GM12892 (cell line): ENCODE measurements around the gene TULP4.
A peak's percentile ranks its signal among the peaks of the same experiment; 100 is the strongest.
"Not testable (repeated sequence)": the region's sequence is repeated elsewhere in the genome, so short reads cannot be mapped to it uniquely, and the experiment has no call there.

ENCODE experiments used
- DNase-seq: peaks from one replicate; pipeline ENCODE4 v3.0.0; 2011; ENCODE audit not compliant: insufficient read length
- FAIRE-seq: peaks from 2 replicates; lab custom pipeline; 2011; peaks lifted over from hg19 to GRCh38; lab: Jason Lieb, UNC
- POLR2A ChIP-seq: IDR thresholded peaks from 2 replicates; pipeline ENCODE4 v1.6.1; 2011; ENCODE audit warnings: low read depth, low read length, control low read depth
- POLR2AphosphoS5 ChIP-seq: IDR thresholded peaks from 2 replicates; pipeline ENCODE4 v1.6.1; 2011; ENCODE audit warnings: low read depth, low read length, control low read depth
- TAF1 ChIP-seq: IDR thresholded peaks from 2 replicates; pipeline ENCODE4 v1.6.1; 2011; ENCODE audit warnings: low read depth, mild to moderate bottlenecking, control low read depth, low read length, borderline replicate concordance

The TULP4 gene

GRCh38 chr6:158509465-158509864 is 197.2 kb downstream of the TULP4 start:
- no peak for FAIRE-seq
- no peak for DNase-seq
- TF ChIP-seq POLR2A: no peak
- no peak for TF ChIP-seq POLR2AphosphoS5
- TF ChIP-seq TAF1: no peak

GRCh38 chr6:158512809-158513208 is 200.5 kb downstream of the TULP4 start:
- no peak for TF ChIP-seq TAF1
- no peak for TF ChIP-seq POLR2AphosphoS5
- no peak for TF ChIP-seq POLR2A
- no peak for FAIRE-seq

DNA sequence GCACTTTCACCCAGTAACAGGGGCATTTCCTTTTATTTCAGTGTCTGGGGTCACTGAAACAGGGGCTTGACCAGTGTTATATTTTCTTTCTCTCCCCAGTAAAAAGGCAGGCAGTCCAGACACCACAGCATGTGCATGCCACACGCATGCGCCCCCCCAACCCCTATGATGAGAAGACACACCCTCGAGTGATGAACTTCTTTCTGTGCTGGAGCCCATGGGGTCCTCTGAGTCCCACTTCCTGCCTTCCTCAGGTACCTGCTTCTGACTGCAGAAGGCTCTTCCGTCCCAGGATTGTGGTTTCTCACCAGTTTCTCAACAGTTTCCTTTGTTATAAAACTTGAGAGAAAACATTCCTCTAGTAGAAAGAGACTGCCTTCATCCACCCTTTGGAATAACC is 201.9 kb downstream of the TULP4 start:
- FAIRE-seq (no peak), DNase-seq (no peak)
- TF ChIP-seq POLR2AphosphoS5 (no peak), POLR2A (no peak), TAF1 (no peak)

More at GRCh38 chr6:158512809-158513208, 200.5 kb downstream of the TULP4 start:
- DNase-seq: no peak

GRCh38 chr6:158514991-158515390 is 202.7 kb downstream of the TULP4 start:
- TF ChIP-seq TAF1 (no peak), POLR2AphosphoS5 (no peak), POLR2A (no peak)
- FAIRE-seq: peak; percentile 54
- DNase-seq: no peak

GRCh38 chr6:158516098-158516497 is 203.8 kb downstream of the TULP4 start:
- no peak for DNase-seq
- no peak for FAIRE-seq
- TF ChIP-seq POLR2A (no peak), TAF1 (no peak)

GRCh38 chr6:158517038-158517437 is 204.8 kb downstream of the TULP4 start:
- FAIRE-seq: peak; percentile 9
- TF ChIP-seq POLR2A: no peak
- no peak for DNase-seq

- DNase-seq: no peak
- TF ChIP-seq POLR2AphosphoS5 (no peak), TAF1 (no peak), POLR2A (no peak)
- peak; percentile 83 for FAIRE-seq
Observed at GRCh38 chr6:158517581-158517980, 205.3 kb downstream of the TULP4 start.

- peak; percentile 90 for FAIRE-seq
- TF ChIP-seq POLR2A (peak; percentile 60), POLR2AphosphoS5 (no peak; the same call in 1 of the 2 replicates), TAF1 (peak; percentile 7; the same call in 1 of the 2 replicates)
- peak; percentile 50 for DNase-seq
Observed at GRCh38 chr6:158518191-158519127, 206.2 kb downstream of the TULP4 start.

DNA sequence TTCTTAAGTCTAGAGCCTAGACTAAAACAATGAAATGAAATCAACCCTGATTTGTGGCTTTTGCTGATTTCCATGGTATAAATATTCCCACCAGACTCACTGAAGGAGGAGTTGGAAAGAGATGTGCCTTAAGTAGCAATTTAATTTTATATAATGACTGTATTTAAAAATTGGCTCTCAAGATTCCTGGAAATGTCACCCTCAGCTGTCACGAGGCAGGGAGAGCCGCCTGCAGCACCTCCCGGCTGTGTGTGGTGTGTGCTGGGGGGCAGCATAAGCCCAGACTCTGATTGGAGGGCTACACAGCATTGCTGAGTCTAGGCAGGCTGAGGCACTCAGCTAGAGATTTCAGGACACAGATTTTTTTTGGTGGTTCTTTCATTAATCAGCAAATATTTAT is 207.0 kb downstream of the TULP4 start:
- TF ChIP-seq POLR2A (no peak), POLR2AphosphoS5 (no peak), TAF1 (no peak)
- DNase-seq: no peak

GRCh38 chr6:158519761-158520160 is 207.5 kb downstream of the TULP4 start:
- DNase-seq (no peak), FAIRE-seq (no peak)
- TF ChIP-seq TAF1 (no peak), POLR2AphosphoS5 (no peak), POLR2A (no peak)

More for the DNA sequence above, 207.0 kb downstream of the TULP4 start:
- no peak for FAIRE-seq

DNA sequence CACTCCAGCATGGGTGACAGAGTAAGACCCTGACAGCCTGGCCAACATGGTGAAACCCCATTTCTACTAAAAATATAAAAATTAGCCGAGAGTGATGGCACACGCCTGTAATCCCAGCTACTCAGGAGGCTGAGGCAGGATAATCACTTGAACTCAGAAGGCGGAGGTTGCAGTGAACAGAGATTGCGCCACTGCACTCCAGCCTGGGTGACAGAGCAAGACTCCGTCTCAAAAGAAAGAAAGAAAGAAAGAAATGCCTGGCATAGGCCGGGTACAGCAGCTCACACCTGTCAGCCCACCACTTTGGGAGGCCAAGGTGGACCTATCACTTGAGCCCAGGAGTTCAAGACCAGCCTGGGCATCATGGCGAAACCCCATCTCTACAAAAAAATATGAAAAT is 208.7 kb downstream of the TULP4 start:
- not testable (repeated sequence) for FAIRE-seq, DNase-seq

- FAIRE-seq (no peak), DNase-seq (no peak)
- TF ChIP-seq POLR2A (no peak), POLR2AphosphoS5 (no peak), TAF1 (no peak)
Observed at GRCh38 chr6:158521759-158522158, 209.5 kb downstream of the TULP4 start.

DNA sequence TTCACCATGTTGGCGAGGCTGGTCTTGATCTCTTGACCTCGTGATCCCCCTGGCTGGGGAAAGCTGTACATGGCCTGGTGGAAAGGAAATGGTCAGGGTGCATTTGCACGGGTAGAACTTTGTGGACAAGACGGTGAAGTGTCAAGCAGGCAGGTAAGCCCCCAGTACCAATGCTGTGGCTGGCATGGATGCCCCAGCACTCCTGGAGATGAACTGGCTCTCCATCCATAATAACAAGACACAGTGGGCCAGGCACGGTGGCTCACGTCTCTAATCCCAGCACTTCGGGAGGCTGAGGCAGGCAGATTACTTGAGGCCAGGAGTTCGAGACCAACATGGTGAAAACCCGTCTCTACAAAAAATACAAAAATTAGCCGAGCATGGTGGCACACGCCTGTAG is 210.4 kb downstream of the TULP4 start:
- DNase-seq: no peak
- FAIRE-seq: no peak
- TF ChIP-seq POLR2A (no peak), TAF1 (no peak), POLR2AphosphoS5 (no peak)
